Endometrium (tissue), 2 donors: ENCODE results near the gene NFRKB.
"Not testable (repeated sequence)": the region's sequence is repeated elsewhere in the genome, so short reads cannot be mapped to it uniquely, and the experiment has no call there.

ENCODE experiments used
- FAIRE-seq: peaks from 2 replicates; lab custom pipeline; 2012; peaks lifted over from hg19 to GRCh38; lab: Jason Lieb, UNC
- donor health status: control.
- donor health status: control.

The NFRKB gene

DNA sequence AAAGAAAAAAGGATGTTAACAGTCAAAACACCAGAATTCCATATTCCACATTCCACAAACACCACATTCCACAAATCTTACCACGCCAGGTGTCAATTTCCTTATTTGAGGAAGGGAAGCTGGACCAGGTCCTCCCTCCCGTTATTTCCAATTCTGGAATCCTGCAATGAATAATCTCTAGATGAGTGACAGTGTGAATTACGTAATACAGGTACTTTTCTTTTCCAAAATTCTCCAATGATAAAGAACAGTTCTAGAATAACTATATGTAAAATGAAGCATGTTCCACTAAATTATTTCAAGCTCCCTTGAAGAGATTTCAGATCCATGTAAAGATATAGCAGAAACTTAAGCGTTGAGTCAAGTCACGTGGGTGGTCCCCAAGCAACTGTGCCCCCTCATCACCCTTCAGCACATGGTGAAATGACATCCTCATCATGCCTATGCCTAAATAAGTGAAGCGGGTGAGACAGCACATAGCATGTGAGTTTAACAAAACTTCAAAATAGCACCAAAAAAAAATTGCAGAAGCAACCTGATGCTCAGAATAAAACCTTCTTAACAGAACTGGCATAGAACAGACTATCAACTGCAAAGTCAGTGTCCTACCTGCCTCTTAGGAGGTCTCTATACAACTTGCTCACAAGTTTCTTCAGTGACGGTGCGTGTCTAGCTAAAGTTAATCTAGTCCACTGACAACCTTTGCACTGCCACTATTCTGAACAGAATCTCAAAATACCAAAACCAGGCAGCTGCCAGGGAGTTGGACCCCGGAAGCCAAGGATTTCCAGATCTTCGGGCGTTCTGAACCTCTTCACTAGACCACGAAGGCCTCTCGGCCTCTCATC is 876 bp downstream of the NFRKB start:
- no peak for FAIRE-seq

- FAIRE-seq = no peak
Measured at GRCh38 chr11:129888451-129888850, 6.9 kb downstream of the NFRKB start.

GRCh38 chr11:129885381-129885780 is 10.0 kb downstream of the NFRKB start:
- FAIRE-seq = no peak

DNA sequence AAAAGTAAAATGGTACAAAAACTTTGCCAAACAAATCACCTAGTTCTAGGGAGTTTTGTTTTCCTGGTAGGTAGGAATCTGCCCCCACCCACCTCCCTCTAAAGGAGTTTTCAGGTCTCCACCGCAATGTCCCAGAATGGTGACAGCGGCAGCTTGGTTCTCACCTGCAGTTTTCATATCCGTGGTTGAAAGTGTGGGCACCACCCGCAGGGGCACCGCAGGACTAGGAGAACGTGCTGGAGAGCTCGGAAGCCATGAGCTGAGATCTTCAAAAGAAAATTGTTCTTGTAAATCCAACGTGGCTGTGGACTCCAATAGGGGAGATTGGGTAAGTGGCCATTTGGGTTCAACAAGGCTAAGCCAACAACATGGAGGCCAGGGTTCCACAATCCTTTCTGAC is 10.8 kb downstream of the NFRKB start:
- no peak for FAIRE-seq

DNA sequence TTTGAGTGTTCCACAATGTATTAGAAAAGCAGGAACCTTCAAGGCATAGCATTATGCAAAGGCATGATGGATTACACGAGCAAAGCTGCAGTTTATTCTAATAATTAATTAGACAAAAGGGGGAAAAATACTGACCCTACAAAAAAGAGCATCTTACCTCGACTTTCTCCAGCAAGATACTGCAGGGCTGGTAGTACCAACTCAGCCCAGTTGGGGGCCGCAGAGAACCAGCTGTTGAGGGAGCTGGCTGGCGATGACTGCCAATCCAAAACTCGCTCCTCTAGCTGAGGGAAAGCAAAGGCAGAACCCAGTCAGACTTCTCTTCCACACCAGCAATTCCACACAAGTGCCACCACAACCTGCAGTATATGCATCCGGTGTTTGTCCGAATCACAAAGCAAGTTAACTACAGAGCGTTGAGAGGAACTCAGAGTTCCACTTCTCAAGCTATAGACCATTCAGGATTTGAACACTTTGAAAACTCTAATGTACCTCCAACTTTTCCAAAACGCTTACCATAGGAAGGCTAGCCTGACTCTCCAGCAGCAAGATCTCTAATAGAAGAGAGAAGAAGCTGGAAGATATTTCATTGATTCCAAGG is 13.7 kb downstream of the NFRKB start:
- no peak for FAIRE-seq

DNA sequence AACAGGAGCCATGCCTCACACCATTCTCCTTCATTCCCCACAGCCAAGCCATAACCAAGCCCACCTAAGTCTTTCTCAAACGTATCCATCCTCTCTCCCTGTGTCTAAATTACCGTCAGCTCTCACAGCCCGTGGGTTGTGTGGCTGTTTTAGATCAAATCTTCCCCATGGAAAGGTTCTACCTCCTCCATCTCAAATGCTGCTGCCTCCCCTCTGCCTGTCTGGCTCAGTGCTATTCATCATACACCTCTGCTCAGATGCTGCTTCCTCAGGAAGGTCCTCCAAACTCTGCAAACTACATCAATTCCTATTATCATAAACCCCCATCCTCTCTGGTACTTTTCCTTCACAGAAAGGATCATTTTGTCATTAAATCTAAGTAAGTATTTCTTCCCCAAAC is 15.1 kb downstream of the NFRKB start:
- no peak for FAIRE-seq

DNA sequence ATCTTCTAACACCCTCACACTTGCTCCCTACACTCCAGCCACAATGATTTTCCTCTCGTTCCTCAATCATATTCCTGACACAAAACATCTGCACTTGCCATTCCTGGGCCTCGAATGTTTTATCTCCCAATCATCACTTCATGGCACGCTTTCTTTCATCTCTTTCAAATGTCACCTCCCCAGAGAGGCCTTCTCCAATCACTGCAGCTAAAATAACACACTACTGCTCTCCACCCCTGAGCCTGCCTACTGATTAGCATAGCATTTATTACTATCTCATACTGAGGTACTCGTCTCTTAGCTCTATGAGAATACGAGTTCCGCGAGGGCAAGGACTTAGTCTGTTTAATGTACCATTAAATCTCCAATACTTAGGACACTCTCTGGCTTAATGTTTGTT is 23.5 kb downstream of the NFRKB start:
- FAIRE-seq = no peak

GRCh38 chr11:129868626-129869025 is 26.8 kb downstream of the NFRKB start:
- FAIRE-seq = not testable (repeated sequence)

DNA sequence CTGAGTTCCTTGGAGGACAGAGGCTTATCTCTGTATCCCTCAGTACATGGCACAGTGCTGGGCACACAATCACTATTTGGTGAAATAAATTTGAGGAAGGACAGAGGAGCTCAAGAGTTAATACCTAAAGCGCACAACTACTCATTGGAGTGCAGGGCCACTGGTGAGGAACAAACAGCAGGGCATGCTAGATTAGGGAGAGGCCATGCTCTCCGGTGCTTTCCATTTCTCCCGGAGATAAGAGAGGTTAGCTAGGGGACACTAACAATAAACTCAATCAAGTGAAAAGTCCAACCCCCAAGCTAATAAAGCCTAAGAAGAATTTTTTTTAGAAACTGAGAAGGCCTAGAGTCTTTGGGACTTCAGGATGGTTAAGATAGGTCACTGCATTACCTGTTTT is 29.1 kb downstream of the NFRKB start:
- no peak for FAIRE-seq

DNA sequence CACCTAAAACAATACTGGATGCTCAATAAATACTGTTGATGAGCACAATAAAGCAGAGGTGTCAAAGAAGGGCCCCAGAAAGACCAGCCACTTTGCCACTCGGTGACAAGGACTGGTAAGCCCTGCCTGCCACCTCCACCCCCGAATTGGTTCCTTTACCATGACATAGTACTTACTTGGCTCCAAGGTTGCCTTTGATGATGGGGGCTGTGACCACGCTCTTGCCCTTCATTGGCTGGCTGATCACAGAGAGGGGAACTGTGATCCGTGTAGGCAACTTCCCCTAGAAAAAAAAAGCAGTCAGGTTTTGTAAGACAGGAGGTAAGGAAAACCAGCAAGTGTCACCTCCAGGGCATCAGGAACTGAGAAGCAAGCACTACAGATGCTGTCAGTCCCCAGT is 29.7 kb downstream of the NFRKB start:
- FAIRE-seq = no peak

DNA sequence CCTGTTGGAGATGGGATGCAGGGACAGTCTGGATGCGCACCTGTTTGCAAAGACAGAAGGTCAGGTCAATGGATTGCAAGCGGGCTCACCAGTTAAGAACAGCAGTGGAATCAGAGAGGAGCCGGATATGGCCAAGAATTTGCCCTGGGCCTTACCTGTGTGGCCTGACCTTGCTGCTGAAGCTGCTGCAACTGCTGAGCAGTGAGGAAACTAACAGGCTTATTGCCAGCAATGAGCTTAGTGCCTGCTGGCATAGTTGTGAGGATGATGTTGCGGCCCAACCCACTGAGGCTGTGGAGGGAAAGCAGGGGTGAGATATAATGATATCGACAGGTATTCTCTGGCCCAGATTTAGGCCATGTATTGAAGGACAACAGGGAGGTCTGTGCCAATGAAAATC is 30.6 kb downstream of the NFRKB start:
- no peak for FAIRE-seq

- FAIRE-seq = peak; percentile 50
Measured at GRCh38 chr11:129861702-129862522, 33.5 kb downstream of the NFRKB start.

- no peak for FAIRE-seq
Measured at GRCh38 chr11:129856036-129856435, 39.3 kb downstream of the NFRKB start.

GRCh38 chr11:129855086-129855485 is 40.3 kb downstream of the NFRKB start:
- no peak for FAIRE-seq

GRCh38 chr11:129854232-129854805 is 41.1 kb downstream of the NFRKB start:
- FAIRE-seq = no peak

GRCh38 chr11:129853518-129854231 is 41.7 kb downstream of the NFRKB start:
- no peak for FAIRE-seq

- no peak for FAIRE-seq
Measured at GRCh38 chr11:129852125-129852740, 43.1 kb downstream of the NFRKB start.

DNA sequence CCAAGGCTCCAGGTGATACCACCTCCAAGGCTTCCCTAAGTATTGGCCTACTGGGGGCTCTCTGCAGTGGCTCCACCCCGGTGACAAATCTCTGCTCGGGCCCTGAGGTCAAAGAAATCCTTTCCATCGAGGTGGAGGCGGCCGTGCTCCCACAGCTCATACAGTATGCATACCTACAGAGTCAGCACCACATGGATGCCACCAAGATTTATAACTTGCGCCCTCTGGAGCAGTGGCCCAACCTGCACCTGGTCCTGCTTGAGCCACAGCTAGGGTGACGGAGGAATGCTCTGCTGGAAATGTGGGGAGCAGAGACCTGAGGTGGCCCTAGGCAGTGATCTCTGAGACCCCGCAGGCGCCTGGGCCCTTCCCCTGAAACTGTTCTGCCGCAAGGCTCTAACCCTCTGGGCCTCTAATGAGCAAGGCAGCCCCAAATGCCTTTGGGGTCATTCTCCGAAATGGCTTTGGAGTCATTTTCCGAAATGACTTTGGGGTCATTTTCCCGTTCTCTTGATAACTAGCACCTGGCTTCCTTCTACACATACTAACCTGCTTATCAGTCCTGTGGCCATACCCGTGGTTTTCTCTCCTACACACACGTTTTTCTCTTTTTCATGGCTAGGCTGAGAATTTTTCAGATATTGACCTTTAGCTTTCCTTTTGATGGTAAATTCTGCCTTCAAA is 45.8 kb downstream of the NFRKB start:
- FAIRE-seq = no peak

GRCh38 chr11:129847361-129847760 is 48.0 kb downstream of the NFRKB start:
- not testable (repeated sequence) for FAIRE-seq

GRCh38 chr11:129846508-129847335 is 48.7 kb downstream of the NFRKB start:
- no peak for FAIRE-seq
